Endodermal cell (in vitro differentiated cells): ENCODE results near the gene IFNK. TPM values are rescaled to one million over a fixed set of nuclear protein-coding genes. Genes with fewer than 3 reads are reported as not detected.

ENCODE experiments used
- DNase-seq: peaks from one replicate; pipeline ENCODE4 v3.0.0-alpha.2; 2017
- H3K27ac ChIP-seq: 2 replicates; pipeline ENCODE4 v1.5.1; 2013; ENCODE audit warnings: mild to moderate bottlenecking, low read depth, low read length, moderate library complexity
- H3K27me3 ChIP-seq: 2 replicates; pipeline ENCODE4 v1.6.1; 2013; ENCODE audit warnings: mild to moderate bottlenecking, low read length, moderate library complexity; ENCODE audit not compliant: insufficient read depth, control insufficient read depth, poor library complexity, severe bottlenecking
- H3K36me3 ChIP-seq: 2 replicates; pipeline ENCODE4 v1.7.0; 2013; ENCODE audit warnings: mild to moderate bottlenecking, low read length, moderate library complexity; ENCODE audit not compliant: control insufficient read depth, insufficient read depth
- H3K4me1 ChIP-seq: one replicate; pipeline ENCODE4 v1.7.0; 2013; ENCODE audit warnings: low read length; ENCODE audit not compliant: control insufficient read depth, insufficient read depth
- H3K4me3 ChIP-seq: 2 replicates; pipeline ENCODE4 v1.5.1; 2013; ENCODE audit warnings: mild to moderate bottlenecking, low read length, moderate library complexity
- H3K9ac ChIP-seq: 2 replicates; pipeline ENCODE4 v1.6.1; 2013; ENCODE audit warnings: mild to moderate bottlenecking, low read length, moderate library complexity; ENCODE audit not compliant: poor library complexity, severe bottlenecking; ENCODE audit errors: extremely low read depth
- H3K9me3 ChIP-seq: 2 replicates; pipeline ENCODE4 v1.6.1; 2013; ENCODE audit warnings: mild to moderate bottlenecking, low read length, moderate library complexity; ENCODE audit not compliant: control insufficient read depth
- H3K27ac Mint-ChIP-seq: 2 replicates; pipeline ENCODE4 v1.8.0; 2020; ENCODE audit warnings: mixed read lengths
- H3K27me3 Mint-ChIP-seq: 2 replicates; pipeline ENCODE4 v1.8.0; 2021; ENCODE audit warnings: mild to moderate bottlenecking, mixed read lengths; ENCODE audit not compliant: insufficient read depth
- H3K36me3 Mint-ChIP-seq: 2 replicates; pipeline ENCODE4 v1.8.0; 2020; ENCODE audit warnings: low read depth, mixed read lengths
- H3K4me1 Mint-ChIP-seq: 2 replicates; pipeline ENCODE4 v1.8.0; 2020; ENCODE audit warnings: mixed read lengths
- H3K4me3 Mint-ChIP-seq: 2 replicates; pipeline ENCODE4 v1.8.0; 2020; ENCODE audit warnings: mild to moderate bottlenecking, moderate library complexity, mixed read lengths
- H3K9me3 Mint-ChIP-seq: 2 replicates; pipeline ENCODE4 v1.8.0; 2020; ENCODE audit warnings: mild to moderate bottlenecking, mixed read lengths
- CTCF ChIP-seq: fragments of 200-600 bp; sonication (generic); conservative IDR thresholded peaks from 2 replicates; pipeline ENCODE4 v1.5.0; 2021; ENCODE audit warnings: antibody characterized with exemption, mild to moderate bottlenecking
- WGBS, 2 experiments: methylation state at CpG; one replicate each; pipeline versions ENCODE4 v1.1.5 to v1.1.7; 2013; ENCODE audit warnings: missing lambda C conversion rate in 2 of 2, mixed read lengths in 1 of 2; ENCODE audit not compliant: insufficient coverage in 1 of 2, insufficient read length in 1 of 2; 5-methylcytosine and 5-hydroxymethylcytosine counted together
- total RNA-seq, 2 donors: library from RNA; stranded (reverse); fragmentation: NEBNext Ultra II Directional in 1 of 2; extraction: Animal tissue kit (Norgen Biotek cat#: 25700) in 1 of 2; gene quantifications; 2 replicates in 1 of 2; 3 replicates in 1 of 2; pipeline ENCODE4 v1.2.1, GENCODE V29; 2021

IFNK gene
- total RNA-seq, 2 donors from 2014 or later: not detected

GRCh38 chr9:27476870-27477515 lies 47.1 kb upstream of the IFNK start:
- WGBS, 2 experiments: 91 to 92% methylated on average over 5 to 6 of the region's 6 CpGs
- no peak overlapping the region for H3K27ac Mint-ChIP-seq
- Histone ChIP-seq H3K27me3 (no peaks in the 10 kb centered on the region), H3K9me3 (peaks cover 26% of the 10 kb centered on the region), H3K27ac (no peak overlapping the region), H3K9ac (no peak overlapping the region), H3K4me1 (no peaks in the 10 kb centered on the region), H3K4me3 (no peak overlapping the region), H3K36me3 (no peaks in the 10 kb centered on the region)
- DNase-seq: no peak
- H3K9me3 Mint-ChIP-seq: peaks cover 20% of the 10 kb centered on the region
- no peak for TF ChIP-seq CTCF
- H3K36me3 Mint-ChIP-seq: peaks cover 4% of the 10 kb centered on the region
- peaks cover 1% of the 10 kb centered on the region for H3K4me1 Mint-ChIP-seq
- no peak overlapping the region for H3K4me3 Mint-ChIP-seq
- H3K27me3 Mint-ChIP-seq: peaks cover 2% of the 10 kb centered on the region

- Histone ChIP-seq H3K9ac (no peak overlapping the region), H3K27me3 (no peaks in the 10 kb centered on the region), H3K9me3 (peaks cover 26% of the 10 kb centered on the region), H3K4me1 (no peaks in the 10 kb centered on the region), H3K27ac (no peak overlapping the region), H3K4me3 (no peak overlapping the region), H3K36me3 (no peaks in the 10 kb centered on the region)
- Mint-ChIP-seq H3K4me1 (no peaks in the 10 kb centered on the region), H3K9me3 (peaks cover 20% of the 10 kb centered on the region), H3K27me3 (peaks cover 2% of the 10 kb centered on the region), H3K27ac (no peak overlapping the region), H3K36me3 (peaks cover 4% of the 10 kb centered on the region), H3K4me3 (no peak overlapping the region)
- no peak for TF ChIP-seq CTCF
- no peak for DNase-seq
- 100% methylated on average over 1 of the region's 1 CpG; no CpG with 5 or more reads in 1 of the 2 experiments for WGBS, 2 experiments
These were observed 45.8 kb upstream of the IFNK start for GRCh38 chr9:27478322-27478721.

- Mint-ChIP-seq H3K4me1 (no peaks in the 10 kb centered on the region), H3K36me3 (peaks cover 4% of the 10 kb centered on the region), H3K27ac (no peak overlapping the region), H3K27me3 (peaks cover 2% of the 10 kb centered on the region), H3K4me3 (no peak overlapping the region), H3K9me3 (peaks cover 19% of the 10 kb centered on the region)
- 80 to 82% methylated on average over 1 of the region's 2 CpGs for WGBS, 2 experiments
- DNase-seq: no peak
- Histone ChIP-seq H3K4me1 (no peaks in the 10 kb centered on the region), H3K9ac (no peak overlapping the region), H3K27ac (no peak overlapping the region), H3K27me3 (no peaks in the 10 kb centered on the region), H3K4me3 (no peak overlapping the region), H3K36me3 (no peaks in the 10 kb centered on the region), H3K9me3 (peaks cover 23% of the 10 kb centered on the region)
- TF ChIP-seq CTCF: no peak
These were observed 41.4 kb upstream of the IFNK start for GRCh38 chr9:27482709-27483108.
